GOT3 (cell line): ENCODE measurements around the gene PKD1.
"Not testable (repeated sequence)": the region's sequence is repeated elsewhere in the genome, so short reads cannot be mapped to it uniquely, and the experiment has no call there.

Experiments
- DNase-seq: peaks from one replicate; lab custom pipeline; 2025; ENCODE audit warnings: mixed read lengths; lab: John Stamatoyannopoulos, UW

Gene PKD1

GRCh38 chr16:2107121-2107790 lies 28.4 kb downstream of the PKD1 start:
- DNase-seq, result not testable (repeated sequence)

GRCh38 chr16:2106211-2106610 lies 29.5 kb downstream of the PKD1 start:
- not testable (repeated sequence) for DNase-seq

- DNase-seq, result not testable (repeated sequence)
These were observed 29.9 kb downstream of the PKD1 start for GRCh38 chr16:2105769-2106168.

GRCh38 chr16:2105291-2105690 lies 30.4 kb downstream of the PKD1 start:
- not testable (repeated sequence) for DNase-seq

- not testable (repeated sequence) for DNase-seq
These were observed 31.2 kb downstream of the PKD1 start for GRCh38 chr16:2104464-2104863.

- no peak for DNase-seq
These were observed 33.2 kb downstream of the PKD1 start for GRCh38 chr16:2102471-2102870.

GRCh38 chr16:2101581-2101980 lies 34.1 kb downstream of the PKD1 start:
- not testable (repeated sequence) for DNase-seq

GRCh38 chr16:2097689-2098088 lies 38.0 kb downstream of the PKD1 start:
- not testable (repeated sequence) for DNase-seq

- DNase-seq, result no peak
These were observed 38.7 kb downstream of the PKD1 start for GRCh38 chr16:2096853-2097595.

- DNase-seq, result no peak
These were observed 39.6 kb downstream of the PKD1 start for GRCh38 chr16:2095918-2096582.

GRCh38 chr16:2095315-2095853 lies 40.3 kb downstream of the PKD1 start:
- DNase-seq, result no peak

GRCh38 chr16:2093793-2094192 lies 41.9 kb downstream of the PKD1 start:
- DNase-seq, result no peak

- DNase-seq, result no peak
These were observed 42.8 kb downstream of the PKD1 start for GRCh38 chr16:2092866-2093265.

- DNase-seq, result no peak
These were observed 43.5 kb downstream of the PKD1 start for GRCh38 chr16:2092256-2092620.

GRCh38 chr16:2091547-2092255 lies 44.0 kb downstream of the PKD1 start:
- DNase-seq, result no peak

GRCh38 chr16:2090777-2091546 lies 44.7 kb downstream of the PKD1 start:
- no peak for DNase-seq

- no peak for DNase-seq
These were observed 45.3 kb downstream of the PKD1 start for GRCh38 chr16:2090481-2090776.

GRCh38 chr16:2089706-2090480 lies 45.8 kb downstream of the PKD1 start:
- no peak for DNase-seq

GRCh38 chr16:2088759-2089358 lies 46.8 kb downstream of the PKD1 start:
- DNase-seq, result no peak
